ENCODE data around the gene SRRM3.

SRRM3 gene

DNA sequence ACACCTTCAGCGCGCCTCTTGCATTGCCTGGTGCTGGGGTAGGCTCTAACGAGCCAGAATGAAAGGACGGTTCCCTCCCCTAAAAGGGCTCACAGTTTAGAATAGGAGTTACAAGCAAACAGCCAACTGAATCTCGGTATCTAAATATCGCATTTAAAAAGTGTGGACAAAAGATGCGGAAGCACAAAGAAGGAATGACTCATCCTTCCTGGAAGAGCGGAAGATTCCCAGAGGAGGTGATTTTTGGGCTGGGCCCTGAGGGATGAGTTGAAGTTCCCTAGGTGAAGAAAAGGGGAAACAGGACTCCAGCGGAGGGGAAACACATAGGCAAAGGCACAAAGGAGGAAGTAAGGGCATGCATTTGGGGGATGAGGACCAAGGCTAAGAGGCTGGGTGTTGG lies 29.9 kb downstream of the SRRM3 start:
- DNase-seq (ENCODE audit: low read depth in 2 of 2), result no peak
- TF ChIP-seq, protein P1, sequence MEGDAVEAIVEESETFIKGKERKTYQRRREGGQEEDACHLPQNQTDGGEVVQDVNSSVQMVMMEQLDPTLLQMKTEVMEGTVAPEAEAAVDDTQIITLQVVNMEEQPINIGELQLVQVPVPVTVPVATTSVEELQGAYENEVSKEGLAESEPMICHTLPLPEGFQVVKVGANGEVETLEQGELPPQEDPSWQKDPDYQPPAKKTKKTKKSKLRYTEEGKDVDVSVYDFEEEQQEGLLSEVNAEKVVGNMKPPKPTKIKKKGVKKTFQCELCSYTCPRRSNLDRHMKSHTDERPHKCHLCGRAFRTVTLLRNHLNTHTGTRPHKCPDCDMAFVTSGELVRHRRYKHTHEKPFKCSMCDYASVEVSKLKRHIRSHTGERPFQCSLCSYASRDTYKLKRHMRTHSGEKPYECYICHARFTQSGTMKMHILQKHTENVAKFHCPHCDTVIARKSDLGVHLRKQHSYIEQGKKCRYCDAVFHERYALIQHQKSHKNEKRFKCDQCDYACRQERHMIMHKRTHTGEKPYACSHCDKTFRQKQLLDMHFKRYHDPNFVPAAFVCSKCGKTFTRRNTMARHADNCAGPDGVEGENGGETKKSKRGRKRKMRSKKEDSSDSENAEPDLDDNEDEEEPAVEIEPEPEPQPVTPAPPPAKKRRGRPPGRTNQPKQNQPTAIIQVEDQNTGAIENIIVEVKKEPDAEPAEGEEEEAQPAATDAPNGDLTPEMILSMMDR (IDR thresholded peaks at IDR 0.05; ENCODE audit: low read depth, low read length), result no peak
- no peak overlapping the region for H3K4me3 ChIP-seq (replicated peaks in 1 of 2; ENCODE audit: low read depth in 2 of 2, low read length in 2 of 2)

DNA sequence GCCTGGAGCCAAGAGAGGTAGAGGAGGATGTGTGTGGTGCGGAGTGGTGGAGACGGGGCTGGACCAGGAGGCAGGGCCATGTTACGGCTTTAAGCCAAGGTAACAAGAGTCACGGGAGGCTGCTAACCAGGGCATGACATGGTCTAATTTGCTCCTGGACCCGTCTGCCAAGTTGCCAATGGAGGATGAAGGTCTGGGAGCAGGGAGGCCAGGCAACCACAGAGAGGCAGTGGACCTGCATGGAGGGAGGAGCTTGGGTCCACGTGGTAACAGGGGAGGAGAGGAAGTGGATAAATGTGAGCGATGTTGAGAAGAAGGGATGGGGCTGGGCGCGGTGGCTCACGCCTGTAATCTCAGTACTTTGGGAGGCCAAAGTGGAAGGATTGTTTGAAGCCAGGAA lies 31.0 kb downstream of the SRRM3 start:
- DNase-seq (ENCODE audit: low read depth in 2 of 2), result no peak
- no peak overlapping the region for H3K4me3 ChIP-seq (replicated peaks in 1 of 2; ENCODE audit: low read depth in 2 of 2, low read length in 2 of 2)
- TF ChIP-seq, protein P1 (IDR thresholded peaks at IDR 0.05; ENCODE audit: low read depth, low read length), result no peak

DNA sequence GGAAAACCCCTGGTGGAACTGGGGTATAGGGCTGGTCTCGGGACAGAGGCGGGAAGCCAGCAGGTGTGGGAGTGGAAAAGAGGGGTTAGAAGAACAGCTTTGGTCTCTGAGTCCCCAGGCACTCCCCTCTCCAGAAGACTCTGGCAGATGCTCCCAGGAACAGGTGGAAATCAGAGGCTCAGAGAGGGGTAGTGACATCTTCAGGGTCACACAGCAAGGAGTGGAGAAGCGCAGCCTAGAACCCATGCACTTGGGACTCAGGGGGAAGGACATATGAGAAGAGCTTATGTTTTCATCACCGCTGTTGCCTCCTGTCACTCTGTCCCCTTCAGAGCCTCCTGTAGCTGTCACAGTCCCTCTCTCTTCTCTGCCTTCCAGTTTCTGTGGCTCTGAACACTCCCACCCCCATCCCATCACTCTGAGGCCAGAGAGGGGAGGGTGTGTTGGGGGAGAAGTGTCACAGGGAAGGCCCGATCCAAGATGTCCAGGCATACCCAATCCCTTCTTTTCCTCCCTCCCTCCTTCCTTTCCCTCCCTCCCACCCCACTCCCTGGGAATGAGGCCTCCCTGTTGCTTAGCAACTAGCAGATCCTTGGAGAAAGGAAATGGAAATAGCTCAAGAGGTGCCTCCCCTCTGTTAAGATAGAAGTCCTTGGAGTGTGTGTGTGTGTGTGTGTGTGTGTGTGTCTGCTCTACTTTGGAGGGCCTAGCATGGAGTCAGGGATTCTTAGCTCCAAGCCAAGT lies 32.0 kb downstream of the SRRM3 start:
- TF ChIP-seq, protein P1 (IDR thresholded peaks at IDR 0.05; ENCODE audit: low read depth, low read length), result no peak
- DNase-seq (ENCODE audit: low read depth in 2 of 2), result peak in 1 of 2 donors; percentile 39
- no peak overlapping the region for H3K4me3 ChIP-seq (replicated peaks in 1 of 2; ENCODE audit: low read depth in 2 of 2, low read length in 2 of 2)

DNA sequence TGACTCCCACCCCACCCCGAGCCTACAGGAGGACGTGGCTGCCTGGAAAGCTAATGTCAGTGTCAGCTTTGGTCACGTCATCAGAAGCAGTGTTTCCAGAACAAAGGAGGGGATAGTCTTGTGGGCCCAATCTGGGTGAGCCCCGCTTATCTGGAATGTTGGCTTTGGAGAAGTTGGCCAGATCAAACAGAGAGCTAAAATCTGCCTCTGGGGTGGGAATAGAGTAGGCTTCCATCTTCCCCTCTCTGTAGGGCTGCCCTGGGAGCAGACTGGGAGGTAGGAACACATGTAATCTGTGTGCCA lies 32.5 kb downstream of the SRRM3 start:
- TF ChIP-seq, protein P1 (IDR thresholded peaks at IDR 0.05; ENCODE audit: low read depth, low read length), result no peak
- no peak for DNase-seq (ENCODE audit: low read depth in 2 of 2)
- H3K4me3 ChIP-seq (replicated peaks in 1 of 2; ENCODE audit: low read depth in 2 of 2, low read length in 2 of 2), result no peak overlapping the region

DNA sequence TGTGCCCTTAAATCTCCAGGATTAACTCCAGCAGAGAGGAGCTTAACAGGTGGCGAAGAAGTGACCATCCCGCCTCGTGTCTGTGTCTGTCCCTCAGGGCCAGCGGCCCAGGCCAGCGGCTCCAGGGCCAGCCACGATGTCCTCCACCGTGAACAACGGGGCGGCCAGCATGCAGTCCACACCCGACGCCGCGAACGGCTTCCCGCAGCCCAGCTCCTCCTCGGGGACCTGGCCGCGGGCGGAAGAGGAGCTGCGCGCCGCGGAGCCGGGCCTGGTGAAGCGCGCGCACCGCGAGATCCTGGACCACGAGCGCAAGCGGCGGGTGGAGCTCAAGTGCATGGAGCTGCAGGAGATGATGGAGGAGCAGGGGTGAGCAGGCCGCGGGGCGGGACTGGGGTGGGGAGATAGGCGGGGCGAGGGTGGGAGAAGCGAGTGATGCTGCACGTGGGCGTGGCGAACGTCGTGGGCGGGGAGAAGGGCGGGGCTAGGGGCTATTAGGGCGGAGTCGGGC lies 33.3 kb downstream of the SRRM3 start:
- H3K4me3 ChIP-seq (replicated peaks in 1 of 2; ENCODE audit: low read depth in 2 of 2, low read length in 2 of 2), result peak overlapping the region; percentile 23 to 35
- DNase-seq (ENCODE audit: low read depth in 2 of 2), result peak; percentile 82 to 85
- TF ChIP-seq, protein P1 (IDR thresholded peaks at IDR 0.05; ENCODE audit: low read depth, low read length), result no peak

DNA sequence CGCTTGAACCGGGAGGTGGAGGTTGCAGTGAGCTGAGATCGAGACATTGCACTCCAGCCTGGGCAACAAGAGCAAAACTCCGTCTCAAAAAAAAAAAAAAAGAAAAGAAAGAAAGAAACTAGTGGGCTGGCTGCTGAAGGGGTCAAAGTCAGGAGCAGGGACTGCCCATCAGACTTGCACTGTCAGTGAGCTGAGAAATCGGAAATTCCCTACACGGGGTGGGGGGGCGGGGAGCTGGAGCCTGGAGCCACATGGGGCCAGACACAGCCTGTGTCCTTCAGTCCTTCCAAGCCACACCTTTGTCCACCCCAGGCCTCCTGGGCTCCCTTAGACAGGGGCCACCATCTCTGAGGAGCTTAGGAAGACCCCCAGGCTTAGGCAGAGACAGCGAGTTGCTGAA lies 34.5 kb downstream of the SRRM3 start:
- no peak overlapping the region for H3K4me3 ChIP-seq (replicated peaks in 1 of 2; ENCODE audit: low read depth in 2 of 2, low read length in 2 of 2)
- TF ChIP-seq, protein P1 (IDR thresholded peaks at IDR 0.05; ENCODE audit: low read depth, low read length), result no peak
- DNase-seq (ENCODE audit: low read depth in 2 of 2), result no peak

DNA sequence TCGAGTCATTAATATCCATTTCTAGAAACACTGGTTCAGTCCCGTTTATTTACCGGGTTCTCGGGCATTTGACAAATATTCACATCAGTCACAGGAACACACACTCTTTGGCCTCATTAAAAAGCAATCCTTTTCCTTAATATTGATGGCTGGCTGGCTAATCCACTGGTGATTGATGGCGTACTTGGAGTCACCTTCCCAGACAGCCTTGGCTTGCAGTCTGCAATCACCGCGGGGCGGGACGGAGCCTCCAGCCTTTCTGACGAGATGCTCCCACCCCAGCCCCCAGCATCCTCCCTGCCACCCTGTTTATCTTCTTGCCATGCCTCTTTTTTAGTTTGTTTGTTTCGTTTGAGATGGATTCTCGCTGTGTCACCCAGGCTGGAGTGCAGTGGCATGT lies 36.6 kb downstream of the SRRM3 start:
- no peak for DNase-seq (ENCODE audit: low read depth in 2 of 2)
- TF ChIP-seq, protein P1 (IDR thresholded peaks at IDR 0.05; ENCODE audit: low read depth, low read length), result no peak
- no peak overlapping the region for H3K4me3 ChIP-seq (replicated peaks in 1 of 2; ENCODE audit: low read depth in 2 of 2, low read length in 2 of 2)

All from cardiac fibroblast (primary cell).